ENCODE results near the gene MAP4.

DNA sequence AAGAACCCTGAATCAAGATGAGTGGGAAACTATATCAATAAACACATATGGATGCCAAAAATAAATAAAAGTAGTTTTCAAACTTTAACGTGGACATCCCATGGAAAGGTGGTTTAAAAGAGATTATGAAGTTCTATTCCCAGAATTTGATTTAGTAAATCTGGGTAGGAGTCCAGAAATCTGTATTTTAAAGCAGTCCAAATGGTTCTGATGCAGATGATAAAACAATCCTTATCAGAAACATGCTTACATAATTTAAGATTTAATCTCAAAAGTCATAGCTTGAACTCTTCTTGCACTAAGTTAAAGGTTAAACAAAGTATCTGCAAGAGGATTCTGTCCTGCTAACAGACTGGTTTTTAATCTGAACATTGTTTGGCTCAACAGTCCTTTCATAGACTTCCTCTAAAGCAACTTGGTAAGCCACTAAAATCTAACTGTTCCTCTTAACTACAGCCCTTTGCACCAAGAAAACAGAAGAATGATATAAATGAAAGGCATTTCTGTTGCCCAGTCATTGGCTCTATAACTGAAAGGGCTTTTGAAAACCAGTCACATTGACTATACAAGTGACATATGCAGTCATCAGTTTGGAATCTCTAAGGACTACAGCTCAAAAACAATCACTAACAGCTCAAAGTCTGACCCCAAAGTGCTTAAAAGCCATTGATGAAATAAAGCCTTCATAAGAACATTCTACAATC, 23.4 kb upstream of the MAP4 start:
- TF ChIP-seq CTCF (IDR thresholded peaks at IDR 0.05 in 4 of 5, conservative IDR thresholded peaks at IDR 0.05 in 1 of 5) (no peak), POLR2A (IDR thresholded peaks at IDR 0.05) (no peak)
